Nephron progenitor cell (in vitro differentiated cells): ENCODE measurements around the gene MRPL2.

Experiments
- DNase-seq: peaks from one replicate; pipeline ENCODE4 v3.0.0; 2021
- H3K27ac Mint-ChIP-seq: 2 replicates; pipeline ENCODE4 v1.8.0; 2021; ENCODE audit warnings: mild to moderate bottlenecking, moderate library complexity, mixed read lengths
- H3K27me3 Mint-ChIP-seq: 2 replicates; pipeline ENCODE4 v1.8.0; 2021; ENCODE audit warnings: mild to moderate bottlenecking, low read depth, mixed read lengths; ENCODE audit not compliant: poor library complexity
- H3K36me3 Mint-ChIP-seq: 2 replicates; pipeline ENCODE4 v1.8.0; 2021; ENCODE audit warnings: low read depth, mixed read lengths
- H3K4me1 Mint-ChIP-seq: 2 replicates; pipeline ENCODE4 v1.8.0; 2021; ENCODE audit warnings: mixed read lengths
- H3K4me3 Mint-ChIP-seq: 2 replicates; pipeline ENCODE4 v1.8.0; 2021; ENCODE audit warnings: mild to moderate bottlenecking, moderate library complexity, mixed read lengths
- H3K9me3 Mint-ChIP-seq: 2 replicates; pipeline ENCODE4 v1.8.0; 2021; ENCODE audit warnings: mild to moderate bottlenecking, moderate library complexity, mixed read lengths
- CTCF ChIP-seq: fragments of 200-600 bp; sonication (generic); IDR thresholded peaks from 2 replicates; pipeline ENCODE4 v1.5.0; 2021; ENCODE audit warnings: antibody characterized with exemption

MRPL2 gene

DNA sequence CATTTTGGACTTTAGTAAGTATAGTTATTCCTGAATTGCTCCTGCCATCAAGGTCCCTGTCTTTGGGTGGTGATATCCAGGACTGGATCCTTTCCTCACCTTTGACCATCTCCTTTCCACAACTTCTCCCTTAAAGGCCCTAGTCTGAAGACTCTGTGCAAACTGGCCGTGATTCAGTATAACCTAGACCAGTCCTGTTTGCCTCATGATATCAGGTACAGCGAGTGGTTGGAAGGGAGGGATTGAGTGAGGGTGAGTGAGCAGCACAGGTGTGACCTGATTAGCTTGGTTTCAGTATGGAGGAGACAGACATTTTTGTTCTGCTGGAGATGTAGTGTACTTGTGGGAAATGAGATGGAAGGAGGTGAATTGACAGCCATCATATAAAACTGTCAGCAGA lies 40.1 kb downstream of the MRPL2 start:
- peaks cover 30% of the 10 kb centered on the region for H3K36me3 Mint-ChIP-seq
- H3K9me3 Mint-ChIP-seq: no peaks in the 10 kb centered on the region
- no peak for DNase-seq
- H3K27ac Mint-ChIP-seq: no peak overlapping the region
- H3K27me3 Mint-ChIP-seq: peaks cover 6% of the 10 kb centered on the region
- no peak for TF ChIP-seq CTCF
- H3K4me3 Mint-ChIP-seq: no peak overlapping the region
- H3K4me1 Mint-ChIP-seq: peaks cover 42% of the 10 kb centered on the region

DNA sequence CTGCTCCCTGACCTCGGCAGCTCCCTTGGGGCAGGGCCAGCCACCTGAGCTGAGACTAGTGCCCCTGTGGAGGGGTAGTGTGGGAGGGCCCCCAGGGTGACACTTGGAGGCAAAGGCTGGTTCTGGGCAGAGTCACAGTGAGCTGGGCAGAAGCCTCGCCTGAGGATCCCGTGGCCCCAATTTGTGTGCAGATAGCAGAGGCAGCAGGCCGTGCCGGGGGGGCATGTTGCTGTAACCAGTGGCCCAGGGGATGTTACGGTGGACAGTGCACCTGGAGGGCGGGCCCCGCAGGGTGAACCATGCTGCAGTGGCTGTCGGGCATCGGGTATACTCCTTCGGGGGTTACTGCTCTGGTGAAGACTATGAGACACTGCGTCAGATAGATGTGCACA lies 42.3 kb downstream of the MRPL2 start:
- Mint-ChIP-seq H3K9me3 (no peaks in the 10 kb centered on the region), H3K36me3 (peaks cover 23% of the 10 kb centered on the region), H3K4me3 (no peak overlapping the region), H3K27ac (no peak overlapping the region), H3K4me1 (peaks cover 56% of the 10 kb centered on the region), H3K27me3 (peaks cover 4% of the 10 kb centered on the region)
- TF ChIP-seq CTCF: no peak
- no peak for DNase-seq

GRCh38 chr6:43016176-43016942 lies 42.9 kb downstream of the MRPL2 start:
- peak overlapping the region; percentile 16 for H3K27ac Mint-ChIP-seq
- peak overlapping the region; percentile 63 for H3K4me3 Mint-ChIP-seq
- DNase-seq: no peak
- H3K27me3 Mint-ChIP-seq: peaks cover 4% of the 10 kb centered on the region
- peaks cover 23% of the 10 kb centered on the region for H3K36me3 Mint-ChIP-seq
- no peaks in the 10 kb centered on the region for H3K9me3 Mint-ChIP-seq
- peaks cover 56% of the 10 kb centered on the region for H3K4me1 Mint-ChIP-seq
- TF ChIP-seq CTCF: no peak

DNA sequence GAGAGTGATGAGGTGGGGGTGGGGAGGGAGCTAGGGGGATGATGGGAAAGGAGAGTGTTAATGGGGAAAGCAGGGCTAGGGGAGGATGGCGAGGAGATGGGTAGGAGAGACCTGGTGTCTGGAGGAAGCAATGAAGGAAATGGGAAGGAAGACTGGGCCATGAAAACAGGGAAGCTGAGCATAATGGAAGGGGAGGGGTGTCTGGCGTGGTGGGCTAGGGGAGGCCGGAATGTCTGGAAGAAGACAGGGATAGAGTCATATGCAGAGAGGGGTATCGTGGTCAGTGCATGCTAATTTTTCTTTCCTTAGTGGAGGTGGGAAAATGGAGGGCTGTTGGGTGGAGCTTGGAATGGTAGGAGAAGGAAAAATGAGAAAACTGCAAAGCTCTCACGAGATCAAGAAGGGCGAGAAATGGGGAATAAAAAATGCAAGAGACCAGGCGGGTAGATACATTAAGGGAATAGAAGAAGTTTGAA lies 44.8 kb downstream of the MRPL2 start:
- no peak for DNase-seq
- Mint-ChIP-seq H3K9me3 (no peaks in the 10 kb centered on the region), H3K36me3 (peaks cover 29% of the 10 kb centered on the region), H3K4me3 (peak overlapping the region; percentile 93), H3K4me1 (peaks cover 57% of the 10 kb centered on the region), H3K27me3 (peaks cover 4% of the 10 kb centered on the region), H3K27ac (peak overlapping the region; percentile 83)
- no peak for TF ChIP-seq CTCF

GRCh38 chr6:43013843-43014433 lies 45.3 kb downstream of the MRPL2 start, which contains the start of the genes KLHDC3 and MEA1:
KLHDC3 (plus strand) TSS chr6:43014249; CDS start chr6:43017193, 2,944 bp downstream.
MEA1 (minus strand) TSS chr6:43013946; CDS start chr6:43013813, 133 bp downstream.
- no peaks in the 10 kb centered on the region for H3K9me3 Mint-ChIP-seq
- H3K27ac Mint-ChIP-seq: peak within 1 kb of the TSS; percentile 83
- peak; percentile 99 for DNase-seq
- peaks cover 24% of the 10 kb centered on the region for H3K36me3 Mint-ChIP-seq
- H3K4me3 Mint-ChIP-seq: peak within 1 kb of the TSS; percentile 93
- no peak for TF ChIP-seq CTCF
- H3K4me1 Mint-ChIP-seq: peaks cover 57% of the 10 kb centered on the region
- peaks cover 4% of the 10 kb centered on the region for H3K27me3 Mint-ChIP-seq
